MM.1S (cell line): ENCODE results near the gene LNPEP.

Experiments used
- CTCF ChIP-seq: fragments of 300-600 bp; sonication (generic); IDR thresholded peaks from 2 replicates; pipeline ENCODE4 v1.5.1; 2016; ENCODE audit warnings: antibody characterized with exemption, low read length, mixed read lengths
- EZH2 ChIP-seq: fragments of 300-600 bp; sonication (generic); optimal IDR thresholded peaks from 2 replicates; pipeline ENCODE3; 2017; ENCODE audit warnings: low read depth, mild to moderate bottlenecking, antibody characterized with exemption, low read length, mixed read lengths
- EZH2phosphoT487 ChIP-seq: fragments of 300-600 bp; sonication (generic); IDR thresholded peaks from 2 replicates; pipeline ENCODE4 v1.6.1; 2018; ENCODE audit warnings: antibody characterized with exemption, low read length

GRCh38 chr5:96968074-96968473 lies 32.2 kb downstream of the LNPEP start:
- TF ChIP-seq CTCF, result no peak
- no peak for TF ChIP-seq EZH2
- no peak for TF ChIP-seq EZH2phosphoT487
